ENCODE results near the gene UBE2A.

The UBE2A gene

GRCh38 chrX:119624417-119624816 lies 50.1 kb downstream of the UBE2A start:
- in situ Hi-C loops (cut with HindIII; ENCODE audit: low sequenced_read_pairs): no loop called here
- no peak for DNase-seq (ENCODE audit: low read depth)
- no peak overlapping the region for H3K4me3 ChIP-seq (ENCODE audit: low read depth, low read length)
- TF ChIP-seq, protein P1, sequence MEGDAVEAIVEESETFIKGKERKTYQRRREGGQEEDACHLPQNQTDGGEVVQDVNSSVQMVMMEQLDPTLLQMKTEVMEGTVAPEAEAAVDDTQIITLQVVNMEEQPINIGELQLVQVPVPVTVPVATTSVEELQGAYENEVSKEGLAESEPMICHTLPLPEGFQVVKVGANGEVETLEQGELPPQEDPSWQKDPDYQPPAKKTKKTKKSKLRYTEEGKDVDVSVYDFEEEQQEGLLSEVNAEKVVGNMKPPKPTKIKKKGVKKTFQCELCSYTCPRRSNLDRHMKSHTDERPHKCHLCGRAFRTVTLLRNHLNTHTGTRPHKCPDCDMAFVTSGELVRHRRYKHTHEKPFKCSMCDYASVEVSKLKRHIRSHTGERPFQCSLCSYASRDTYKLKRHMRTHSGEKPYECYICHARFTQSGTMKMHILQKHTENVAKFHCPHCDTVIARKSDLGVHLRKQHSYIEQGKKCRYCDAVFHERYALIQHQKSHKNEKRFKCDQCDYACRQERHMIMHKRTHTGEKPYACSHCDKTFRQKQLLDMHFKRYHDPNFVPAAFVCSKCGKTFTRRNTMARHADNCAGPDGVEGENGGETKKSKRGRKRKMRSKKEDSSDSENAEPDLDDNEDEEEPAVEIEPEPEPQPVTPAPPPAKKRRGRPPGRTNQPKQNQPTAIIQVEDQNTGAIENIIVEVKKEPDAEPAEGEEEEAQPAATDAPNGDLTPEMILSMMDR (IDR thresholded peaks at IDR 0.05; ENCODE audit: low read depth, low read length, missing control alignments): no peak

- TF ChIP-seq, protein P1 (IDR thresholded peaks at IDR 0.05; ENCODE audit: low read depth, low read length, missing control alignments): no peak
- H3K4me3 ChIP-seq (ENCODE audit: low read depth, low read length): no peak overlapping the region
- no peak for DNase-seq (ENCODE audit: low read depth)
- in situ Hi-C loops (cut with HindIII; ENCODE audit: low sequenced_read_pairs): no loop called here
Observed at GRCh38 chrX:119624951-119625668, 50.7 kb downstream of the UBE2A start.

- in situ Hi-C loops (cut with HindIII; ENCODE audit: low sequenced_read_pairs): no loop called here
- H3K4me3 ChIP-seq (ENCODE audit: low read depth, low read length): no peak overlapping the region
- DNase-seq (ENCODE audit: low read depth): no peak
- TF ChIP-seq, protein P1 (IDR thresholded peaks at IDR 0.05; ENCODE audit: low read depth, low read length, missing control alignments): no peak
Observed at GRCh38 chrX:119625843-119626242, 51.5 kb downstream of the UBE2A start.

Data from astrocyte of the cerebellum (primary cell).